ENCODE results near the gene HOXA6. TPM values are rescaled to one million over a fixed set of nuclear protein-coding genes. Genes with fewer than 3 reads are reported as not detected.

Gene HOXA6
- total and polyA plus RNA-seq, 9 of the 15 experiments (the other 6 are each of a cell fraction or from before 2014, with no cell fraction given) = not detected

GRCh38 chr7:27165996-27166530, 18.5 kb upstream of the HOXA6 start:
- TF ChIP-seq TBP (optimal IDR thresholded peaks at IDR 0.05; ENCODE audit: low read depth, low read length) (no peak), ZNF695 (CRISPR knock-in tag; IDR thresholded peaks at IDR 0.05) (no peak), ZFX (CRISPR knock-in tag; IDR thresholded peaks at IDR 0.05) (no peak), GATA2 (CRISPR knock-in tag; IDR thresholded peaks at IDR 0.05) (no peak), MEIS2 (IDR thresholded peaks at IDR 0.05; ENCODE audit: partially characterized antibody) (no peak), EZH2 (IDR thresholded peaks at IDR 0.05; ENCODE audit: borderline replicate concordance, low read depth, low read length) (no peak)
- 49% methylated on average over 23 of the region's 46 CpGs for WGBS (ENCODE audit: insufficient coverage, low coverage, missing lambda C conversion rate)
- Histone ChIP-seq H3K4me1 (replicated peaks in 1 of 2; ENCODE audit: control insufficient read depth in 2 of 2, insufficient read depth in 2 of 2, low read length in 2 of 2) (peaks cover 0 to 15% of the 10 kb centered on the region in 2 experiments; a peak in 2 of 5 replicates), H3K9ac (ENCODE audit: insufficient read depth in 1 of 2, low read depth in 2 of 2, low read length in 2 of 2) (no peak overlapping the region), H3K4me2 (ENCODE audit: insufficient read depth, low read length) (no peak overlapping the region), H4K20me1 (replicated peaks; ENCODE audit: control insufficient read depth, insufficient read depth, low read length) (no peaks in the 10 kb centered on the region), H3K27ac (ENCODE audit: extremely low read depth, low read depth, low read length) (no peak overlapping the region), H2AFZ (ENCODE audit: low read depth, low read length) (no peak overlapping the region), H3K36me3 (ENCODE audit: control insufficient read depth, insufficient read depth, low read length) (no peaks in the 10 kb centered on the region), H3K79me2 (ENCODE audit: control insufficient read depth, insufficient read depth, low read length) (no peaks in the 10 kb centered on the region), H3K9me3 (replicated peaks; ENCODE audit: control insufficient read depth, insufficient read depth, low read depth, low read length) (no peaks in the 10 kb centered on the region), H3K4me3 (no peak overlapping the region), H3K27me3 (ENCODE audit: control insufficient read depth in 2 of 2, insufficient read depth in 2 of 2, low read length in 2 of 2) (peaks cover 38 to 70% of the 10 kb centered on the region in 2 experiments), H3K9me1 (ENCODE audit: control insufficient read depth, insufficient read depth, low read length) (no peaks in the 10 kb centered on the region)
- ATAC-seq (no peak), DNase-seq (ENCODE audit: extremely low read depth in 1 of 4, low spot score in 3 of 4) (no peak), FAIRE-seq (no peak)
- BruUV-seq (replicated peaks) = no TSS peak
- intact Hi-C loops (cut with micrococcal nuclease) = no loop called here
- POLR2A ChIA-PET = no interaction called here
- in situ Hi-C loops (cut with MboI) = loop anchor here (5.0 to 25.0 kb wide), 4 partner anchors 654 to 1279 kb away; no protein-coding TSS in a partner anchor
- CTCF ChIA-PET (ENCODE audit: low intra/inter-chr PET ratio) = interaction anchor here (0.6 to 0.7 kb wide), 2 partner anchors 16 to 1273 kb away, joined by 3 read pairs; no protein-coding TSS in a partner anchor
